ENCODE measurements around the gene SNRPA.
"Not testable (repeated sequence)": the region's sequence is repeated elsewhere in the genome, so short reads cannot be mapped to it uniquely, and the experiment has no call there.

Gene SNRPA

DNA sequence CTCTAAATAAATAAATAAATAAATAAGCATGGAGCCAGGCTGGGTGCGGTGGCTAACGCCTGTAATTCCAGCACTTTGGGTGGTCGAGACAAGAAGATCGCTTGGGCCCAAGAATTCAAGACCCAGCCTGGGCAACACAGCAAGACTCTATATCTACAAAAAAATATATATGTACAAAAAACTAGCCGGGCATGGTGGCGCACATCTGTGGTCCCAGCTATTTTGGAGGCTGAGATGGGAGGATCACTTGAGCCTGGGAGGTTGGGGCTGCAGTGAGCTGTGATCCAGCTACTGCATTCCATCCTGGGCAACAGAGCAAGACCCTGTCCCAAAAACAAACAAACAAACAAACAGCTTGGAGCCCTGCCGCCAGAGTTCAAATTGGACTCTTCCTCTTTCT lies 3.5 kb upstream of the SNRPA start:
- DNase-seq, result no peak

DNA sequence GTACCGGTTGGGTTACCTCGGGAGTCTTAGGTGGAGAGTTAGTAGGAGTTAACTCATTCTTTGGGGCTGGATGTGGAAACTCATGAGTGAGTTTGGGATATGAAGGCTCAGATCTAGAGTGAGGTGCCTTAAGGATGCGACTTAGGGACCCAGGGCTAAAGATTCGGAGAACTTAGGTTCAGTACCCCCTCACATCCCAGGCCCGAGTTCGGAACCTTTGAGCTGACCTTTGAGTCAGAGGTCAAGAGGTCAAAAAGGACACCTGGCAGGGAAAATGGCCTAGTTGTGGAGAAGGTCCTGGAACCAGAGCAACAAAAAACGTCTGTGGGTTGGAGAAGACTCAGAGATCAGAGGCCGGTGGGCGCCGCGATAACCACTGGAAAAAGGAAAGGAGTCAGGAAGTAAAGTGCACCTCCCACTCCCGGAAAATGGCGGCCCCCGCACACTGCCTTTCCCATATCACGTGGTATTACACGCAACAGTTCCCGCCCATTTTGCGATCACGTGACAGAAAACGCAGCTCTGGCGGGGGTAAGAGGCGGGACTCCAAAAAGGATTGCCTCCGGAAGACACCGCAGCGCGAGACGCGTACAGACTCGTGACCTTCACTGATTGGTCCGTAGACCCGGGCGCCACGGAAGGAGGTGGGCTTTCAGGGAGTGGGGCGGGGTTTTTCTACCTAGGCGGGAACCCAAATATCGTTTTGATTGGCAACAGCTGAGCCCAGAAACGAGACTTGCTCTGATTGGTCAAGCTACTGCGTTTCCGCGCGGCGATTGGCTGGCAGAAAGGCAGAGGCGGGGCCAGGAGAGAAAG lies 737 bp upstream of the SNRPA start, which contains the start of gene ACTMAP:
ACTMAP (minus strand) TSS at position 420 of the 816 bp plus-strand sequence. CDS start 674 bp downstream, outside the sequence.
- peak; percentile 99 for DNase-seq

DNA sequence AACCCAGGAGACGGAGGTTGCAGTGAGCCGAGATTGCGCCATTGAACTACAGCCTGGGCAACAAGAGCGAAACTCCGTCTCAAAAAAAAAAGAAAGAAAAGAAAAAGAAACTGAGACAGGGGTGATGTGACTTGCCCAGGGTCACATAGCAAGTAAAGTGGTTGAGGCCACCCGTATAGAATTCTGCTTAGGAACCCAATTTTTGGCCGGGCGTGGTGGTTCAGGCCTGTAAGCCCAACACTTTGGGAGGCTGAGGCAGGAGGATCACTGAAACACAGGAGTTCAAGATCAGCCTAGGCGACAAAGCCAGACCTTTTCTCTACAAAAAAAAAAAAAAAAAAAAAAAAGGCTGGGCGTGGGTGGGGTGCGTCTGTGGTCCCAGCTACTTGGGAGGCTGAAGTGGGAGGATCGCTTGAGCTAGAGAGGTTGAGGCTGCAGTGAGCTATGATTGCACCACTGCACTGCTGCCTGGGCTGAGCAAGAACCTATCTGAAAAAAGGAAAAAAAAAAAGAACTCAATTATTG lies 1.3 kb downstream of the SNRPA start:
- no peak for DNase-seq

DNA sequence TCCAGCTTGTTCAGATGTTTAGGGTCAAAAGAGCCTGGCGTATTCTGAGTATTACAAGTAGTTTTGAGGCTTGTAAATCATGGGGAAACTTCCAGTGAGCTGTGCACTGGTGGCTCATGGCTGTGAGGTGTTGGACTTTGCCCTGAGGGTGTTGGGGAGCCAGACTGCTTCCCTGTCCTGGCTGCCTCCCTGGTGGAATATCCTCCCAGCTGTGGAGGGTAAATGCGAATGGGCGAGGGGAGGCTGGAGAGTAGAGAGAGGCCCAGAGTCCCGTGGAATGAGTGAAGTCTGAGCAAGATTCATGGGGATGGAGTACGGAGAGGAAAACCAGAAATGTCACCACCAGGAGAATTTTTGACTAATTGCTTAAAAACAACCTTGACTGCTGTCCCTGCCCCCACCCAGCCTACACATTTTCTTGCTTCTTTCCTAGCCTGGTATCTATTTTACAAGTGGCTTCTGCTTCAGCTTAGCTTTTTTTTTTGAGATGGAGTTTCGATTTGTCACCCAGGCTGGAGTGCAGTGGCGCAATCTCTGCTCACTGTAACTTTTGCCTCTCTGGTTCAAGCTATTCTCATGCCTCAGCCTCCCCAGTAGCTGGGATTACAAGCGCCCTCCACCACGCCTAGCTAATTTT lies 3.7 kb downstream of the SNRPA start:
- no peak for DNase-seq

DNA sequence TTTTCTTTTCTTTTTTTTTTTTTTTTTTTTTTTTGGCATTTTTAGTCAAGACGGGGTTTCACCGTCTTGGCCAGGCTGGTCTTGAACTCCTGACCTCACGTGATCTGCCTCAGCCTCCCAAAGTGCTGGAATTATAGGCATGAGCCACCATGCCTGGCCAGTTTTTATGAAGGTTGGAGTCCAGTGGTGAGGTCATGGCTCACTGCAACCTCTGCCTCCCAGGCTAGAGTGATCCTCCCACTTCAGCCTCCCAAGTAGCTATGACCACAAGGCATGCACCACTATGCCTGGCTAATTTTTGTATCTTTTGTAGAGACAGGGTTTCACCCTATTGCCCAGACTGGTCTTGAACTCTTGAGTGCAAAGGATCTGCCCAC lies 4.2 kb downstream of the SNRPA start:
- no peak for DNase-seq

DNA sequence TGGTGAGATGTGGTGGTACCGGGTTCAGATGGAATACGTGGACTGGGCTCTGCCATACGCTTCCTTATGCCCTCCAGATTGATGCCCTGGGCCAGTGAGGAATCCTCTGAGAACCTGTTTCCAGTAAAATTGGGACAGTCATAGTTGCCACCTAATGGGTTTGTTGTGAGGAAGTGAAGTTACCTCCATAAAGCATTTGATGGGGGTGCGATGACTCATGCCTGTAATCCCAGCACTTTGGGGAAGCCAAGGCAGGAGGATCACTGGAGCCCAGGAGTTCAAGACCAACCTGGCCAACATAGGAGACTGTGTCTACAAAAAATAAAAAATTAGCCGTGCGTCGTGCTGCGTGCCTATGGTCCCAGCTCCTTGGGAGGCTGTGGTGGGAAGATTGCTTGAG lies 4.8 kb downstream of the SNRPA start:
- DNase-seq, result no peak

DNA sequence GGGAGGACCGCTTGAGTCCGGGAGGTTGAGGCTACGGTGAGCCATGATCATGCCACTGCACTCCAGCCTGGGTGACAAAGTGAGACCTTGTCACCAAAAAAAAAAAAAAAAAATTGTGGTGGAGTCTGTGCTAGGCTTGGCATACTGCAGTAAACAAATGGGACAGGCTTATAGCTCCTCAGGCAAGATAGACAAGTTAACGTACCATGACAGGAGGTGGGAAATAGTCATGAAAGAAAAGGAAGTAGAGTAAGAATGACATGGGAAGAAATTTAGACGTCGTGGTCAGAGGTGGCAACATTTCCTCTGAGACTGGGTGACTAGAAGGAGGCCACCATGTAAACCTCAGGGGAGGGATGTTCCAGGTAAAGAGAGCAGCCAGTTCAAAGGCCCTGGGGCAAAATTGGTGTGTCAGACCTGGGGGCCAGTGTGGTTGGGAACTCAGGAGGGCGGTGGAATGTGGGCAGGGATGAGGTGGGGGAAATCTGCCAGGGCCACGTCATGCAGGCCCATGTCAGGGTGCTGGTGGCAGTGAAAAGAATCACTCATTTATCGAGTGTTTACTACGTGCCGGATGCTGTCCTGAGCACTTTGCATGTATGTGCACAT lies 5.6 kb downstream of the SNRPA start:
- DNase-seq, result no peak

DNA sequence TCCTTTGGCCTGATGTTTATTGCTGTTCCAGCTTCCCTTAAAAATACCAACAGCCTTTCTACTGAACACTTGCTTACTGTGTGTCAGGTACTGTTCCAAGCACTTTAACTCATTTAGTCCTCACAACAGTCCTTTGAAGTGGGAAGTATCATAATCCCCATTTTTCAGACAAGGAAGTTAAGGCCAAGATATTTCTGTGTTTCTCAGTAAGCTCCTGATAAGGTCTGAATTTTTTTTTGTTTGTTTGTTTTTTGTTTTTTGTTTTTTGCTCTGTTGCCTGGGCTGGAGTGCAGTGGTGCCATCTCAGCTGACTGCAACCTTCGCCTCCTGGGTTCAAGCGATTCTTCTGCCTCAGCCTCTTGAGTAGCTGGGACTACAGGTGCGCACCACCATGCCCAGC lies 7.5 kb downstream of the SNRPA start:
- DNase-seq, result no peak

DNA sequence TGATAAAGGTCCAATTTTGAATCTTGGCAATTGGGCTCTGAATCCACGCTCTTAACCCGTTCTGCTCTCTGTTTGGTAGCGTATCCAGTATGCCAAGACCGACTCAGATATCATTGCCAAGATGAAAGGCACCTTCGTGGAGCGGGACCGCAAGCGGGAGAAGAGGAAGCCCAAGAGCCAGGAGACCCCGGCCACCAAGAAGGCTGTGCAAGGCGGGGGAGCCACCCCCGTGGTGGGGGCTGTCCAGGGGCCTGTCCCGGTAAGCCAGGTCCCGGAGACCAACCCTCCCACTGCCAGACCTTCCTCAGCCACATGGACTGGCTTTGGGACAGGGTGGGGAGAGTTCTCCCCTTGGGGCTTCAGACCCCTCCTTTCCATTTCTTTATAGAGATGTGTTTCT lies 8.3 kb downstream of the SNRPA start:
- DNase-seq, result no peak

DNA sequence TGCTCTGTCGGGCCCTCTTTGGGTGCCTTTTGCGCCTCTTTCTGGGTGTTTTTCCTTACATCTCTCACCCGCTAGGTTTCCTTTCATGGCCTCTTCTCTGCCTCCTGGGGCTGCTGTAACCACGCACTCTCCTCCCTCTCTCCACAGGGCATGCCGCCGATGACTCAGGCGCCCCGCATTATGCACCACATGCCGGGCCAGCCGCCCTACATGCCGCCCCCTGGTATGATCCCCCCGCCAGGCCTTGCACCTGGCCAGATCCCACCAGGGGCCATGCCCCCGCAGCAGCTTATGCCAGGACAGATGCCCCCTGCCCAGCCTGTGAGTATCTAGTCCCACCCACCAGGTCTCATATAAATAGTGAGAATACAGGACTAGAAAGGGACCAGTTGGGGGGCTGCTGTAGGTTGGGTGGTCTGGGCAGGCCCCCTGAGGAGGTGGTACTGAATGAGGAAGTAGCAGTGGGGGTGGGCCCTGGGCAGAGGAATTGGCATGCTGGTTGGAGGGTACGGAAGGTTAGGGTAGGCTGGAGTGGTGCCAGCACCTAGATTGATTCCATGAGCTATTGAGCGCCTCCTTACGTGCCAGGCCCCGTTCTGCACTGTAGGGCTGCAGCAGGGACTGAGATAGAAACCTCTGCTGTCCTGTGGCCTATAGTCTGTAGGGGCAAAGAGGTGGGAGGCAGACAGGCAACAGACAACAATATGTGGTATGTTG lies 11.9 kb downstream of the SNRPA start:
- no peak for DNase-seq

DNA sequence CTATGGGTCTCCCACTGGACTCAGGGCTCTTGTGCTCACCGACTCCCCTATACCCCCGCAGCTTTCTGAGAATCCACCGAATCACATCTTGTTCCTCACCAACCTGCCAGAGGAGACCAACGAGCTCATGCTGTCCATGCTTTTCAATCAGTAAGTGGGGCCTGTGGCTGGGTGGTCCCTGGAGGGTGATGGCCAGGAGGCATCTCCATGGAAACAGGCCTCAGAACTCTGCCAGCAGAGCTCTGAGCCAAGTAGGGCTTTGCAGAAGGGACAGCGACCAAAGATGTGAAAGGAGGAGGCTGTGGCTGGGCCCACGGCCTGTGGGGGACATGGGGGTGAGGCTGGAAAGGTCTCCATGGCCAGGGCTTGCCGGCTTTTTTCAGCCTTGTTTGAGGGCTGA lies 12.5 kb downstream of the SNRPA start:
- no peak for DNase-seq

DNA sequence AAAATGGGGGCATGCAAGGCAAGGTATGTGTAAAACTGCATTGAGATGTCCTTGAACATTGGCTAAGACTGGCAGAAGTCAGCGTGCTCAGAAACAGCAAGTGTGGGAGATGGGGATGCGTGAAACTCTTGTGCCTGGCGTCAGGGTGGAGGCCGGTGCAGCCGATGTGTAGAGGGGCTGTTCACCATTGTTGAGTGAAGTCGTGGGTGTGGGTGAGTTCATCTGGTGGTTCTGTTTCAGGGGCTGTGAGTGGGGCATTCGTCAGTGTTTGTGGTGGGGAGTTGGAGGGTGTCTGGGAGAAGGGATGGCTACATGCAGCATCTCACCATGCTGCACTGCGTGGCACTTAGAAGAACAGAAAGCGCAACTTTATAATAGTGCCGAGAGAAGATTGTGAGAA lies 13.0 kb downstream of the SNRPA start:
- no peak for DNase-seq

DNA sequence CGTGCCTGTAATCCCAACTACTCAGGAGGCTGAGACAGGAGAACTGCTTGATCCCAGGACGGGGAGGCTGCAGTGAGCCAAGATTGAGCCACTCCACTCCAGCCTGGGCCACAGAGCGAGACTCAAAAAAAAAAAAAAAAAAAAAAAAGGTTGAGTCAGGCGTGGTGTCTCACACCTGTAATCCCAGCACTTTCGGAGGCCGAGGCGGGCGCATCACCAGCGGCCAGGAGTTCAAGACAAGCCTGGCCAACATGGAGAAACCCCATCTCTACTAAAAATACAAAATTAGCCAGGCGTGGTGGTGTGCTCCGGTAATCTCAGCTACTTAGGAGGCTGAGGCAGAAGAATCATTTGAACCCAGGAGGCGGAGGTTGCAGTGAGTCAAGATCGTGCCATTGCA lies 15.4 kb downstream of the SNRPA start:
- DNase-seq, result not testable (repeated sequence)

DNA sequence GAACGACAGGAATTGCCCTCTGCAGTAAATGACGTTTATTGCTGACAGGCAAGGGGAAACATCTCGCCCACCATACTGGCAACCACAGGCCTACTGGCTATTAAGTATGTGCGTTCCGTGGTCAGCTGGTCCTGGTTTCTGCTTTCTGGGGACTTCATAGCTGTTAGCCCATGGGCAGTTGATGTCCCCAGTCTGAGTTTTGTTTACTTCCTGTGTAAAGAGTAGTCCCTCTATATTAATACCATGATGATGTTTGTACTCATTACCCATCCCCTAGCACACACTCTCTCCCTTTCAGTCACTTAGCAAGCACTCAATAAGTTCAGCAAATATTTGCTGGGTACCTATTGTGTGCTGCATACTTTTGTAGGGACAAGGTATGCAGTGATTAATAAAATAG lies 17.9 kb downstream of the SNRPA start:
- DNase-seq, result no peak

DNA sequence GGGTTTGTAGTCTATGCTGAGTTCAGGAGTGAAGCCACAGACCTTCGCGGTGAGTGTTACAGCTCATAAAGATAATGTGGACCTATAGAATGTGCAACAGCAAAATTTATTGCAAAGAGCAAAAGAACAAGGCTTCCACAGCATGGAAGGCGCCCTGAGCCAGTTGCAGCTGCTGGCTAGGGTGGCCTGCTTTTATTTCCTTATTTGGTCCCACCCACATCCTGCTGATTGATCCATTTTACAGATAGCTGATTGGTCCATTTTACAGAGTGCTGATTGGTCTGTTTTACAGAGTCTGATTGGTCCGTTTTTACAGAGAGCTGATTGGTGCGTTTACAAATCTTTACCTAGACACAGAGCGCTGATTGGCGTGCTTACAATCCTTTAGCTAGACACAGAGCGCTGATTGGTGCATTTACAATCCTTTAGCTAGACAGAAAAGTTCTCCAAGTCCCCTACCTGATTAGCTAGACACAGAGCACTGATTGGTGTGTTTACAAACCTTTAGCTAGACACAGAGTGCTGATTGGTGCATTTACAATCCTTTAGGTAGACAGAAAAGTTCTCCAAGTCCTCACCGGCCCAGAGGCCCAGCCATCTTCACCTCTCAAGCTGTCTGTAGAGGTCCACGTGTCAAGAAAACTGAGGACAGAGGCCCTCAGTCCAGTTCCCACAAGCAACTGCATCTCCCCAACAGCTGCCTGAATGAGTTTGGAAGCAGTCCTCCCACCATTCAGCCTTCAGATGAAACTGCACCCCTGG lies 20.3 kb downstream of the SNRPA start:
- not testable (repeated sequence) for DNase-seq

DNA sequence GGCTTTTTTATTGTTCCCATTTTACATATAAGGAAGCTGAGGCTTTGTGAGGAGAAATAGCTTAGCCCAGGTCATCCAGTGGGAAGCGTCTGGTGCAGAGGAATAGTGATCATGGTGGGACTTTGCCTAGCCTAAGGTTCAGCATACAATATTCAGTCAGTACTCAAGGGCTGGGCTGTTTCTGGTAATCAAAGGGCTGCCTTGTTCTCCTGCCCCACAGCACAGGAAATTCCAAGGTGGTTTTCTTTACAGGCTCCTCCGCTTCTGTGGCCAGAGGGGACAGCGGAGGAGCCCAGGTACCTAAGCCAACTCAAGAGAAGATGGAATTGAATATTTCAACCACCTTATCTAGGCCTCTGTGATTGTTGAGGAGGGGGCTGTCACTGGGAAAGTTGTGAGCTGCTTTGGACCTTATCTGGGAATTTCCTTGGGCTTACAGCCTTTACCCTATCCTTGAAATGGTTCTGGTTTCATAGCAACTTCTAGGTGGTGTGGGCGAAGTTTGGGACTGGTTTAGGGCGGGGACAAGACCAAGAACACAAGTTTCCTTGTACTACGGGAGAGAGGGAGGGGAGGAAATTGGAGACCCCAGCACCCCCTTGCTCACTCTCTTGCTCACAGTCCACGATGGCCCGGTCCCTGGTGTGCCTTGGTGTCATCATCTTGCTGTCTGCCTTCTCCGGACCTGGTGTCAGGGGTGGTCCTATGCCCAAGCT lies 24.1 kb downstream of the SNRPA start, which contains the start of gene MIA:
MIA (plus strand) TSS at position 606 of the 716 bp plus-strand sequence; CDS start at position 628, 22 bp downstream.
- DNase-seq, result no peak

DNA sequence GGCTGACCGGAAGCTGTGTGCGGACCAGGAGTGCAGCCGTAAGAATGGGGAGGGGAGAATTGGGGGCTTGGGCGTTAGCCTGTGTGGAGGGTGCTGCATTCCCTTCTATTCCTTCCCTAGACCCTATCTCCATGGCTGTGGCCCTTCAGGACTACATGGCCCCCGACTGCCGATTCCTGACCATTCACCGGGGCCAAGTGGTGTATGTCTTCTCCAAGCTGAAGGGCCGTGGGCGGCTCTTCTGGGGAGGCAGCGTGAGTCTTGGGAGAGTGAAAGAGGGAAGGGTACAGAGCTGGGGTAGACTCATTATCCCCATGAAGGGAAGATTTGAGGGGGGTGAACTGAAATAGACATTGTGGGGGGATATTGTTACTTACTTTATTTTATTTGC lies 24.6 kb downstream of the SNRPA start:
- DNase-seq, result no peak

DNA sequence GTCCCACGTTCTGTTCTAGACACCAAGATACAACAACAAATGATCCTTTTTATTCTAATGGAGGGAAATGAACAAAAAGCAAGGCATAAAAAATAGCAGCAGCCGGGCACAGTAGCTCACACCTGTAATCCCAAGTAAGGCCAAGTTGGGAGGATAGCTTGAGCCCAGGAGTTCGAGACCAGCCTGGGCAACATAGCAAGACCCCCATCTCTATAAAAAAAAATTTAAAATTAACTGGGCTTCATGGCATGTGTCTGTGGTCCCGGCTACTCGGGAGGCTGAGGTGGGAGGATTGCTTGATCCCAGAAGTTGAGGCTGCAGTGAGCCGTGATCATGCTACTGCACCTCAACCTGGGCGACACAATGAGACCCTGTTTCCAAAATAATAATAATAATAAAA lies 25.4 kb downstream of the SNRPA start:
- DNase-seq, result no peak

DNA sequence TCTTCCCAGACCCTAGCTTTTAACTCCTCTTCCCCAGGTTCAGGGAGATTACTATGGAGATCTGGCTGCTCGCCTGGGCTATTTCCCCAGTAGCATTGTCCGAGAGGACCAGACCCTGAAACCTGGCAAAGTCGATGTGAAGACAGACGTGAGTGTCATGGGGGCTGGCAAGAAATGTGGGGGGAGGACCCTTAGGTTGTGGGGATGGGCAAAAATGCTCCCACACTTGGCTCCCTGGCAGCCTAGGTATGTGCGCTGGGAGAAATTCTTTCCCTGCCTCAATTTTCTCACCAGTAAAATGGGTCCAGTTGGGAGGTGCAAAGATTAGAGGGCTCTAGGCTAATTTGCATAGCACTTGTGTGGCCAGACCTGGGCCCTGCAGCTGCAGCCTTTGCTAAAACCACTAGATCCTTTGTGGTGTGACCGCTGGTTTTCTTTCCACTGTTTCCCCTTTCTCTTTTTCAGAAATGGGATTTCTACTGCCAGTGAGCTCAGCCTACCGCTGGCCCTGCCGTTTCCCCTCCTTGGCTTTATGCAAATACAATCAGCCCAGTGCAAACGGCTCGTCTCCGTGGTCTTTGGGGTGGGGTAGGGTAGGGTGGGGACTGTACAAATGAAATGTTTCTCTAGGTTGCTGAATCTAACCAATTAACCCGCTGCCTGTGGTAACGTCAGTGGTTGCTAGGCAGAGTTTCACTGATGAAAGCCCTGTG lies 26.1 kb downstream of the SNRPA start:
- DNase-seq, result peak; percentile 86

DNA sequence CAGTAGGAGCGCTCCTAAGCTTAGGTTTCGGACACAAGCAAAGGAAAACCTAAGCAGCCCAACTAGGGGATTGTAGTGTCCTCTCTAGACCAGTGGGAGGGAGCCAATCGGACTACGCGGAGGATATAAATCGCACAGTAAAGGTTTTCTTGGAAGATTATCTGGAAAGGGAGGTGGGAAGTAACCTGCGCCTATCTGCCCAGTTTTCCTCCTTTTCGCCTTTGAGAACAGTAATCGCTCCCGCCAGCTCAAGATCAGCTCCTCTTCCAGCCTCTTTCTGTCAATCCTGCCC lies 26.6 kb downstream of the SNRPA start:
- no peak for DNase-seq

Data from DMS79 treated with DMSO at 0.1 percent for 48 hours (cell line).